NCI-H2196 (cell line): Measurements from ENCODE around the gene CMKLR1.

Experiments used
- DNase-seq: peaks from one replicate; lab custom pipeline; 2025; ENCODE audit not compliant: unreplicated experiment; lab: John Stamatoyannopoulos, UW

Gene CMKLR1

GRCh38 chr12:108317308-108318234 is 21.5 kb downstream of the CMKLR1 start:
- no peak for DNase-seq

GRCh38 chr12:108316176-108317086 is 22.7 kb downstream of the CMKLR1 start:
- DNase-seq: no peak

- no peak for DNase-seq
Observed at GRCh38 chr12:108315486-108316105, 23.5 kb downstream of the CMKLR1 start.

- DNase-seq: no peak
Observed at GRCh38 chr12:108313606-108314351, 25.3 kb downstream of the CMKLR1 start.

- DNase-seq: no peak
Observed at GRCh38 chr12:108313241-108313605, 25.9 kb downstream of the CMKLR1 start.

DNA sequence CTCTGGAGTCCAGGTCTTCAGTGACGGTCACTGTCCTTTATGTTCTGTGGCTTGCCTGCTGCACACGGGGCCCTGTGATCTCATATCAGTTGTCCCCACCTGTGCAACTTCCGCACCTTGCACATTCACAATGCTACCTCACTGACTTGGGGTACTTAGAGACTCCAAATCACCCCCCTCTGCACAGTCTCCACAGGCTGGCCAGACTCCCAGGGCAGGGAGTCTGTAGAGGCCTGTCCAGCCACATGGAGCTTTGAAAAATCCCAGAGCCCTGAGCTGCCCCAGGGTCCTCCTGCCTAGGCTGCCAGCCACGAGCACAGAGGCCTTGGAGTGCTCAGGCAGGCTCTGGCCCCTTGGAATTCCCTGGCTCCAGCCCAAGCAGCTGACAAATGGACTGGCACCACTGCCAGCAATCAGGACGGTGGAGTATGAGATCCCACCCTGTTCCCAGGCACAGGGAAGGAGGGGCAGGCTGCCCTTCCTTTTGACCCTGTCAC is 26.4 kb downstream of the CMKLR1 start:
- no peak for DNase-seq

DNA sequence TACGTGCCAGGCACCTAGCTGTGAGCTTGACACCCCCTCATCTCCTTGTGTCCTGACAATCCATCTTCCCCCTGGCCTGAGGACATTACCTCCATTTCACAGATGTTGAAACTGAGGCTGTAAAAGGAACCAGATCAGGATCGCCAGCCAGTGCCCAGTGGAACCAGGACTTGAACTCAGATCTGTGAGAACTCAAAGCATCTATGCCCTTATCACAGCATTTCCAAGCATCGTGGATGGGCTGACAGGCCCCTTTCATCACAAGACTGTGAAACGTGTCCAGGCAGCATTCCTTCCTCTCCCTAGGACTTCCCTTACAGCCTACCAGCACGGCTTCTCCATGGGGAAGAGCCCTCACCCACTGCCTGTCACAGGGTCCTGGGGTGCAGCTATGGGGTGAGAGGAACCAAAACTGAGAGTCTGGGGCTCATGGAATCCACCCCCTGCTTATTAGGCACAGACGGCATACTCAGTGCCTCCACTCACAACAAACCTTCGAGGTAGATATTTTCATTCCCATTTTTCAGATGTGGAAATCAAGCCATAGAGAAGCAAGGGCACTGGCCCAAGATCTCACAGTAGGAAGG is 26.9 kb downstream of the CMKLR1 start:
- no peak for DNase-seq

- no peak for DNase-seq
Observed at GRCh38 chr12:108311605-108312004, 27.5 kb downstream of the CMKLR1 start.

DNA sequence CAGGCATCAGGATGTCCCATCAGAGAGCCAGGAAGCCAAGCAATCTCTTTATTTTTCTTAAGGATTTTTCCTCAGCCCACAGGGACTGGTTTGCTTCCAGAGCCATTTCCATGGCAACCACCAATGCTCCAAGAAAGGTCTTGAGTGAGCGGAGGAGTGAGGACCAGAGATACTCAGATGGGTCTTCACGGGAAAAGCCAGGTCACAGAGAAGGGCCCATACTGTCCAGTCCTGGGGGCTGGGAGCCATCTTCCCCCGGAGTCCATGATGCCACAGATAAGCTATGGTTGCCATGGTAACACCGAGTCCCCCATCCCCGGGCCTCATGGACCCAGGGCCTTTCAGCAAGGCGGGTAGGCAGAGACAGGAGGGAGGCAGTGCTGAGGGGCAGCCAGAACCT is 28.6 kb downstream of the CMKLR1 start:
- DNase-seq: no peak

GRCh38 chr12:108309674-108310312 is 29.3 kb downstream of the CMKLR1 start:
- DNase-seq: no peak

DNA sequence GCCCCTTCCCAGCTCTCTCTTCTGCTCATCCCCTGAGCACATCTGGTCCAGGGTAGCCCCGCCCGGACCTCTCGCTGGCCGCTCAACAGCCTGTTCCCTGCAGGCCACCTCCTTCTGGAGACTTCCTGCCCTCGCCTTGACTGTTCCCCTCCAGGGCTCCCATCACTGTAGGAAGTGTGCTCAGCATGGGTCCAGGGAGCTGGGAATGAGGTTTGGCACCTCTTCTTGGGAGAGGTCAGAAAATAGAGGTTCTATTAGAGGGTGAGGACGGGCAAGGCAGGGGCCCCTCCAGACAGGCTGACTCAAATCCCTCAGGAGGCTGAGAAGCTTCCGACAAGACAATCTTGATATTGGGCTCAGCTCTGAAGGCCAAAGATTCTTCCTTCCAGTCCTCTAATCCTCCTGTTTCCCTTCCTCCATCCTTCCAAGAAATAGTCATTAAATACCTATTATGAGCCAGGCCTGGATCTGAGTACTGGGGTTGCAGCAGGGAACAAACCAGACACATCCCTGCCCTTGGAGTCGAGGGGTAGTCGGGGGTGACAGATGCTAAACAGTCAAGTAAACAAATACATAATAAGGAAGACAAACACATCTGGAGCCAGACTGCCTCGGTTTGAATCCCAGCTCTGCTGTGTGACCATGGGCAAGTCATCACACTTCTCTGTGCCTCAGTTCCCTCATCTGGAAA is 30.6 kb downstream of the CMKLR1 start:
- DNase-seq: no peak

- no peak for DNase-seq
Observed at GRCh38 chr12:108307006-108307405, 32.1 kb downstream of the CMKLR1 start.

- DNase-seq: no peak
Observed at GRCh38 chr12:108306506-108306905, 32.6 kb downstream of the CMKLR1 start.

DNA sequence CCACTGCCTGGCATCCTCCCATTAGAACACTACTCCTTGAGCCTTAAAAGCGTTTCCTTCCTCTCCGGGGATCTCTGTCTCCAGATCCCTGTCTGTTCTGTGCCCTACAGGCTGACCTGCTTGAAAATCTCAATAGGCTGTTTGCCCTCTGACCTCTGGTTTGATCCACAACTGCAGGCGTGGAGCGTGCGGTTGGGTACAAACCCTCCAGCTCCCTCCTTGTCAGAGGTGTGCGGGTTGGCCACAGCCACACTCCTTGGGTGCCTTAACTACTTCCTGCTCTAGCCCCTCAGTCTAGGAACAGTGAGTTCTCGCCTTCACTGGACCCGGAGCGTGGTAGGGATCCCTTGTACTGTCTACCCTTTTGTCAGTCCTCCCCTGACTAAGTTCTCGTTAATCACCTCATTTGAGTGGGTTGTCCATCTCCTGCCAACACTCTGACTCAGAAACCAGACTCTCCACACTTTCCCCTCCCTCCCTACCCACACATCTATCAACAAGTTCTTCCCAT is 33.1 kb downstream of the CMKLR1 start:
- no peak for DNase-seq

DNA sequence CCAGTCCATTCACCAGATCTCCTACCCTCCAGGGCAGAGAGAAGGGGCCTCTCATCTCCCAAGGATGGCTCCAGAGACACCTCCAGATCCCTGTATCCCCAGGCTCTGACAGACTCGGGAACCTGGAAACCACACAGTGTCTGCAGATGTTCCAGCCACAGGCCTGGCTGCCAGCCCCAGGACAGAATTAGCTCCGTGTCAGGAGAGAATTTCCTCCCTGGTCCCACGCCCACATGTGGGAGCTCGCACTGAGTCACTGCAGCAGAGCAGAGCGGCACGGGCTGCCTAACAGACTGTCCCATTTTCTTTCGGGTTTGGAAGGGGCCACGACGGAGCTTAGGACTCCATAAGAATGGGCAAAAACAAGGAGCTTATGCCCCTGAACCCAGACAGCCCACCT is 33.6 kb downstream of the CMKLR1 start:
- no peak for DNase-seq

DNA sequence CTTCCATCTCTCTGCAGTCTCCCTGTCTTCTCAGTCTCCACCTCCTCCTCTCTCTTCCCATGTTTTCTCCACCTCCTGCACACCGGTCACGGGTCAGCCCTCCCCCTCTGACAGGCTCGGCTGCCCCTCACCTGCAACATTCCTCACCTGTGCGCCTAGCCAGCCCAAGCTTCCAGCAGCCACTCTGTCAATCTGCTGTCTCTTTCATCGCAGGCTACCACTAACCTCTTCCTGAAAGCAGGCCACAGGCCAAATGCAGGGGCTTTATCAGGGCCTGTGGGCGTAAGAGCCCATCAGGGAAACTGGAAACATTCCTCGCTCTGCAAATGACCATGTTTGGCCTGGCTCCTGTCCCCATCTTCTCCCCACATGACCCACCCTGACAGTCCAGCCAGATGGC is 34.5 kb downstream of the CMKLR1 start:
- no peak for DNase-seq

GRCh38 chr12:108303703-108304102 is 35.4 kb downstream of the CMKLR1 start:
- no peak for DNase-seq

GRCh38 chr12:108302403-108303311 is 36.5 kb downstream of the CMKLR1 start:
- DNase-seq: no peak
